Natural killer cell (primary cell): ENCODE data around the gene RINL. TPM values are rescaled to one million over a fixed set of nuclear protein-coding genes. Genes with fewer than 3 reads are reported as not detected.

Experiments
- ATAC-seq, 3 donors: fragments of 150-1000 bp in 2 of 3; fragments of 200-7000 bp in 1 of 3; cut with Tn5 transposase; 1 replicate in 1 of 3; 2 replicates in 2 of 3; pipeline ENCODE4 v1.10.0; 2021; ENCODE audit warnings: mild to moderate bottlenecking in 2 of 3, moderate library complexity in 2 of 3
- DNase-seq, 2 donors: peaks; one replicate each; pipeline versions ENCODE4 v3.0.0 to v3.0.0-alpha.2; 2013 to 2021; ENCODE audit warnings: mixed read lengths in 1 of 2
- H3K27ac ChIP-seq: one replicate; pipeline ENCODE4 v1.5.1; 2013; ENCODE audit warnings: mild to moderate bottlenecking, low read length
- H3K27me3 ChIP-seq: one replicate; pipeline ENCODE4 v1.6.1; 2013; ENCODE audit warnings: low read length; ENCODE audit not compliant: control insufficient read depth, insufficient read depth
- H3K36me3 ChIP-seq: one replicate; pipeline ENCODE4 v1.6.1; 2013; ENCODE audit warnings: low read length; ENCODE audit not compliant: control insufficient read depth, insufficient read depth
- H3K4me1 ChIP-seq: one replicate; pipeline ENCODE4 v1.6.1; 2013; ENCODE audit warnings: low read length; ENCODE audit not compliant: control insufficient read depth, insufficient read depth
- H3K4me3 ChIP-seq: one replicate; pipeline ENCODE4 v1.5.1; 2013; ENCODE audit warnings: low read length
- H3K9me3 ChIP-seq: one replicate; pipeline ENCODE4 v1.6.1; 2013; ENCODE audit warnings: low read length; ENCODE audit not compliant: control insufficient read depth, insufficient read depth
- H3K27ac Mint-ChIP-seq, 2 donors: one replicate each; pipeline ENCODE4 v1.8.0; 2022; ENCODE audit warnings: mild to moderate bottlenecking in 2 of 2, mixed read lengths in 2 of 2, moderate library complexity in 1 of 2
- H3K27me3 Mint-ChIP-seq, 2 donors: one replicate each; pipeline ENCODE4 v1.8.0; 2022; ENCODE audit warnings: low read depth in 2 of 2, mixed read lengths in 2 of 2
- H3K36me3 Mint-ChIP-seq: one replicate; pipeline ENCODE4 v1.8.0; 2022; ENCODE audit warnings: mixed read lengths
- H3K4me1 Mint-ChIP-seq, 2 donors: one replicate each; pipeline ENCODE4 v1.8.0; 2022; ENCODE audit warnings: mixed read lengths in 2 of 2
- H3K4me3 Mint-ChIP-seq: one replicate; pipeline ENCODE4 v1.8.0; 2022; ENCODE audit warnings: mild to moderate bottlenecking, moderate library complexity, mixed read lengths
- H3K9me3 Mint-ChIP-seq, 2 donors: one replicate each; pipeline ENCODE4 v1.8.0; 2022; ENCODE audit warnings: mixed read lengths in 2 of 2
- WGBS: methylation state at CpG from one replicate; pipeline ENCODE4 v1.1.7; 2013; ENCODE audit warnings: missing lambda C conversion rate; ENCODE audit not compliant: insufficient coverage; 5-methylcytosine and 5-hydroxymethylcytosine counted together
- intact Hi-C: fragments of 100-400 bp; cut with micrococcal nuclease; formaldehyde crosslinking; loops from one replicate; pipeline ENCODE4 v1.14.2; 2022
- total RNA-seq, 4 donors: library from RNA; stranded (reverse); fragments of 120-200 nt in 1 of 4; gene quantifications; one replicate each; pipeline versions ENCODE4 v1.2.3 to v1.2.4, GENCODE V29; 2013 to 2022
- TF ChIP-seq, protein P1 (sequence below): fragments of 200-600 bp; IDR thresholded peaks from one replicate; pipeline ENCODE4 v1.8.0; 2022; ENCODE audit warnings: antibody characterized with exemption

The RINL gene
- total RNA-seq, 3 donors from 2014 or later (not counting 1 experiment from before 2014, with no cell fraction given): 59.7 to 65.6 (median 59.7) TPM

- H3K9me3 ChIP-seq: no peaks in the 10 kb centered on the region
- Mint-ChIP-seq H3K9me3 (no peaks in the 10 kb centered on the region), H3K4me3 (no peak overlapping the region), H3K27me3 (no peaks in the 10 kb centered on the region), H3K36me3 (no peaks in the 10 kb centered on the region), H3K4me1 (peaks cover 7 to 23% of the 10 kb centered on the region in 2 donors), H3K27ac (peak overlapping the region in 1 of 2 donors; percentile 61)
- no peak overlapping the region for H3K27ac ChIP-seq
- intact Hi-C loops: no loop called here
- TF ChIP-seq, protein P1, sequence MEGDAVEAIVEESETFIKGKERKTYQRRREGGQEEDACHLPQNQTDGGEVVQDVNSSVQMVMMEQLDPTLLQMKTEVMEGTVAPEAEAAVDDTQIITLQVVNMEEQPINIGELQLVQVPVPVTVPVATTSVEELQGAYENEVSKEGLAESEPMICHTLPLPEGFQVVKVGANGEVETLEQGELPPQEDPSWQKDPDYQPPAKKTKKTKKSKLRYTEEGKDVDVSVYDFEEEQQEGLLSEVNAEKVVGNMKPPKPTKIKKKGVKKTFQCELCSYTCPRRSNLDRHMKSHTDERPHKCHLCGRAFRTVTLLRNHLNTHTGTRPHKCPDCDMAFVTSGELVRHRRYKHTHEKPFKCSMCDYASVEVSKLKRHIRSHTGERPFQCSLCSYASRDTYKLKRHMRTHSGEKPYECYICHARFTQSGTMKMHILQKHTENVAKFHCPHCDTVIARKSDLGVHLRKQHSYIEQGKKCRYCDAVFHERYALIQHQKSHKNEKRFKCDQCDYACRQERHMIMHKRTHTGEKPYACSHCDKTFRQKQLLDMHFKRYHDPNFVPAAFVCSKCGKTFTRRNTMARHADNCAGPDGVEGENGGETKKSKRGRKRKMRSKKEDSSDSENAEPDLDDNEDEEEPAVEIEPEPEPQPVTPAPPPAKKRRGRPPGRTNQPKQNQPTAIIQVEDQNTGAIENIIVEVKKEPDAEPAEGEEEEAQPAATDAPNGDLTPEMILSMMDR: no peak
- DNase-seq: no peak
- no peaks in the 10 kb centered on the region for H3K27me3 ChIP-seq
- 93% methylated on average over 18 of the region's 20 CpGs for WGBS
- H3K4me3 ChIP-seq: no peak overlapping the region
- peaks cover 34% of the 10 kb centered on the region for H3K4me1 ChIP-seq
- no peak for ATAC-seq
- H3K36me3 ChIP-seq: peaks cover 6% of the 10 kb centered on the region
These were observed 43.6 kb upstream of the RINL start for GRCh38 chr19:38921420-38922274.

GRCh38 chr19:38920602-38921419, 42.7 kb upstream of the RINL start:
- Histone ChIP-seq H3K27ac (no peak overlapping the region), H3K9me3 (no peaks in the 10 kb centered on the region), H3K27me3 (no peaks in the 10 kb centered on the region), H3K4me1 (peaks cover 25% of the 10 kb centered on the region), H3K4me3 (no peak overlapping the region), H3K36me3 (peaks cover 6% of the 10 kb centered on the region)
- no peak for DNase-seq
- Mint-ChIP-seq H3K27me3 (no peaks in the 10 kb centered on the region), H3K36me3 (no peaks in the 10 kb centered on the region), H3K4me3 (no peak overlapping the region), H3K4me1 (peaks cover 0 to 16% of the 10 kb centered on the region in 2 donors), H3K27ac (no peak overlapping the region), H3K9me3 (no peaks in the 10 kb centered on the region)
- ATAC-seq: no peak
- intact Hi-C loops: no loop called here
- 87% methylated on average over 12 of the region's 14 CpGs for WGBS
- TF ChIP-seq, protein P1: no peak

DNA sequence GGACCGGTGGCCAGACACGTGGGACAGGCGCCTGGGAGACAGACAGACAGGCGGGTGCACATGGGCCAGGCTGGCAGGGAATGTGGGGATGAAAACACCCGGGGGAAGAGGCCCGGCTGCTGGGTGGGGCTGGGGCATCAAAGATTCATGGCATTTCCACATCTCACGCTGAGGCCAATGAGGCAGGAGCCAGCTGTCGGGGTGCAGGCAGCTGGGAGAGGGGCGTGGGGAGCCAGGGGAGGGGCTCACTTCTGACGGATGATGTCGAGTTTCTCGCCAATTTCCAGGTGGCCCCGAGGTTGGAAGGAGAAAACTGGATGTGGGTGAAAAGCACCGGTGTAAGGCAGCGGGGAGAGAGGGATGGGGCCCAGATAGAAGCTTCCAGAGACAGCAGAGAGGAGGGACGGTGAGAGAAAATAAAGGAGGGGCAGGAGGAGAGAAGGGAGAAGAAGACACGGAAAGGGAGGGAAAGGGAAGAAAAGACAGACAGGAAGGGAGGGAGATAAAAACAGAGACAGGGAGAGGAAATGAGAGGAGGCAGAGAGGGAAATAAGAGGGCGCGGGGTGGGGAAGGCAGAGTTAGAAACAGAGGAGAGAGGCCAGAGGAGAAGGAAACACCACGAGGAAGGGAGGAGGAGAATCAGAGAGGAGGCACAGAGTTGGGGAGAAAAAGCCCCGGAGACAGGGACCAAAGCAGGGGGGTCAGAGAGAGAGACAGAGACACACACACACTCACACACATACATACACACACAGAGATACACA, 41.9 kb upstream of the RINL start:
- Mint-ChIP-seq H3K27ac (no peak overlapping the region), H3K36me3 (no peaks in the 10 kb centered on the region), H3K27me3 (no peaks in the 10 kb centered on the region), H3K4me3 (no peak overlapping the region), H3K4me1 (peaks cover 0 to 11% of the 10 kb centered on the region in 2 donors), H3K9me3 (no peaks in the 10 kb centered on the region)
- TF ChIP-seq, protein P1: no peak
- ATAC-seq (no peak), DNase-seq (no peak)
- Histone ChIP-seq H3K9me3 (no peaks in the 10 kb centered on the region), H3K27ac (no peak overlapping the region), H3K36me3 (peaks cover 3% of the 10 kb centered on the region), H3K27me3 (no peaks in the 10 kb centered on the region), H3K4me1 (peaks cover 18% of the 10 kb centered on the region), H3K4me3 (no peak overlapping the region)
- WGBS: 92% methylated on average over 20 of the region's 21 CpGs
- intact Hi-C loops: no loop called here
